Measurements from ENCODE around the gene MAPRE2. TPM values are rescaled to one million over a fixed set of nuclear protein-coding genes. Genes with fewer than 3 reads are reported as not detected.

Gene MAPRE2
- total and polyA plus RNA-seq, 5 donors, result 52.8 to 108 (median 89.8) TPM

GRCh38 chr18:35061804-35062203, 20.6 kb downstream of the MAPRE2 start:
- ATAC-seq (no peak), DNase-seq (no peak)
- no peaks in the 10 kb centered on the region for H3K27me3 ChIP-seq (ENCODE audit: control insufficient read depth, insufficient read depth)
- peaks cover 14% of the 10 kb centered on the region for H3K4me1 ChIP-seq (ENCODE audit: control insufficient read depth, insufficient read depth, low read length)
- WGBS, result 84% methylated on average over 7 of the region's 7 CpGs
- no peak overlapping the region for H3K27ac ChIP-seq (ENCODE audit: low read length)
- intact Hi-C loops (cut with DNase I), result no loop called here
- H3K9me3 ChIP-seq (ENCODE audit: control insufficient read depth, low read length), result no peaks in the 10 kb centered on the region
- H3K4me3 ChIP-seq (ENCODE audit: low read length), result no peak overlapping the region

GRCh38 chr18:35062408-35062807, 21.2 kb downstream of the MAPRE2 start:
- H3K27me3 ChIP-seq (ENCODE audit: control insufficient read depth, insufficient read depth), result no peaks in the 10 kb centered on the region
- no peaks in the 10 kb centered on the region for H3K9me3 ChIP-seq (ENCODE audit: control insufficient read depth, low read length)
- H3K4me3 ChIP-seq (ENCODE audit: low read length), result no peak overlapping the region
- no peak overlapping the region for H3K27ac ChIP-seq (ENCODE audit: low read length)
- ATAC-seq, result no peak
- 89% methylated on average over 5 of the region's 5 CpGs for WGBS
- intact Hi-C loops (cut with DNase I), result no loop called here
- peaks cover 14% of the 10 kb centered on the region for H3K4me1 ChIP-seq (ENCODE audit: control insufficient read depth, insufficient read depth, low read length)
- no peak for DNase-seq

- H3K4me3 ChIP-seq (ENCODE audit: low read length), result no peak overlapping the region
- peaks cover 15% of the 10 kb centered on the region for H3K4me1 ChIP-seq (ENCODE audit: control insufficient read depth, insufficient read depth, low read length)
- DNase-seq (no peak), ATAC-seq (no peak)
- intact Hi-C loops (cut with DNase I), result no loop called here
- no peaks in the 10 kb centered on the region for H3K27me3 ChIP-seq (ENCODE audit: control insufficient read depth, insufficient read depth)
- WGBS, result 69% methylated on average over 4 of the region's 4 CpGs
- no peaks in the 10 kb centered on the region for H3K9me3 ChIP-seq (ENCODE audit: control insufficient read depth, low read length)
- H3K27ac ChIP-seq (ENCODE audit: low read length), result no peak overlapping the region
These were observed 22.9 kb downstream of the MAPRE2 start for GRCh38 chr18:35063875-35064690.

GRCh38 chr18:35067454-35067853, 26.2 kb downstream of the MAPRE2 start:
- no peak for DNase-seq
- H3K27ac ChIP-seq (ENCODE audit: low read length), result no peak overlapping the region

GRCh38 chr18:35071819-35072247, 30.6 kb downstream of the MAPRE2 start:
- Histone ChIP-seq H3K9me3 (ENCODE audit: control insufficient read depth, low read length) (no peaks in the 10 kb centered on the region), H3K4me1 (ENCODE audit: control insufficient read depth, insufficient read depth, low read length) (peaks cover 7% of the 10 kb centered on the region), H3K27ac (ENCODE audit: low read length) (peak overlapping the region; percentile 72), H3K4me3 (ENCODE audit: low read length) (no peak overlapping the region), H3K27me3 (ENCODE audit: control insufficient read depth, insufficient read depth) (no peaks in the 10 kb centered on the region)
- ATAC-seq (peak; percentile 32 to 54), DNase-seq (no peak)
- WGBS, result 18% methylated on average over 3 of the region's 3 CpGs
- intact Hi-C loops (cut with DNase I), result no loop called here

More at GRCh38 chr18:35067454-35067853, 26.2 kb downstream of the MAPRE2 start:
- 73% methylated on average over 4 of the region's 4 CpGs for WGBS
- peaks cover 10% of the 10 kb centered on the region for H3K4me1 ChIP-seq (ENCODE audit: control insufficient read depth, insufficient read depth, low read length)
- no peaks in the 10 kb centered on the region for H3K27me3 ChIP-seq (ENCODE audit: control insufficient read depth, insufficient read depth)
- intact Hi-C loops (cut with DNase I), result no loop called here
- no peaks in the 10 kb centered on the region for H3K9me3 ChIP-seq (ENCODE audit: control insufficient read depth, low read length)
- no peak for ATAC-seq
- no peak overlapping the region for H3K4me3 ChIP-seq (ENCODE audit: low read length)

GRCh38 chr18:35072616-35073015, 31.4 kb downstream of the MAPRE2 start:
- intact Hi-C loops (cut with DNase I), result no loop called here
- H3K4me1 ChIP-seq (ENCODE audit: control insufficient read depth, insufficient read depth, low read length), result peaks cover 7% of the 10 kb centered on the region

GRCh38 chr18:35073186-35074105, 32.2 kb downstream of the MAPRE2 start:
- Histone ChIP-seq H3K9me3 (ENCODE audit: control insufficient read depth, low read length) (no peaks in the 10 kb centered on the region), H3K4me1 (ENCODE audit: control insufficient read depth, insufficient read depth, low read length) (peaks cover 7% of the 10 kb centered on the region), H3K4me3 (ENCODE audit: low read length) (no peak overlapping the region), H3K27ac (ENCODE audit: low read length) (no peak overlapping the region), H3K27me3 (ENCODE audit: control insufficient read depth, insufficient read depth) (no peaks in the 10 kb centered on the region)
- ATAC-seq (no peak), DNase-seq (no peak)
- 44% methylated on average over 3 of the region's 3 CpGs for WGBS
- intact Hi-C loops (cut with DNase I), result no loop called here

More at GRCh38 chr18:35072616-35073015, 31.4 kb downstream of the MAPRE2 start:
- DNase-seq (no peak), ATAC-seq (no peak)
- H3K4me3 ChIP-seq (ENCODE audit: low read length), result no peak overlapping the region
- H3K27me3 ChIP-seq (ENCODE audit: control insufficient read depth, insufficient read depth), result no peaks in the 10 kb centered on the region
- WGBS, result 83% methylated on average over 2 of the region's 2 CpGs
- no peaks in the 10 kb centered on the region for H3K9me3 ChIP-seq (ENCODE audit: control insufficient read depth, low read length)
- H3K27ac ChIP-seq (ENCODE audit: low read length), result no peak overlapping the region

DNA sequence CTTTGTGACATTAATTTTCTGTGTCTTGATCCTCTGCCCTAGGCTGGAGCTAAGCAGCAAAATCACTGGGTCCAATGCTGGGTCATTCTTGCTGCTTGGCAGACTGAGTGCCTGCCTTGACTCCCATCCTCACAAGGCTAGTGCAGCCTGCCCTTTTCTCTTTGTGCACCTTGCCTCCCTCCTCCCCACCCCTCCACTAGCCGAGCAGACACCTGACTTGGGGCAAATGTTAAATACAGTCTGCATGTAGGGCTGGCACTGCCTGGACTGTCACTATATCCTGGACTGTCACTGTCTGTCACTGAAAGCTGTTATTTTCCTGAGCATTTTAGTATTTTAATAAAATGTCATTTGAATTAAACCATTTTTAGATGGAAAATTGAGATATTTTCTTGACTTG, 33.4 kb downstream of the MAPRE2 start:
- Histone ChIP-seq H3K4me3 (ENCODE audit: low read length) (no peak overlapping the region), H3K4me1 (ENCODE audit: control insufficient read depth, insufficient read depth, low read length) (peaks cover 5% of the 10 kb centered on the region), H3K9me3 (ENCODE audit: control insufficient read depth, low read length) (no peaks in the 10 kb centered on the region), H3K27ac (ENCODE audit: low read length) (peak overlapping the region; percentile 84), H3K27me3 (ENCODE audit: control insufficient read depth, insufficient read depth) (no peaks in the 10 kb centered on the region)
- 65% methylated on average over 1 of the region's 1 CpG for WGBS
- ATAC-seq, result peak in 1 of 2 donors; percentile 40
- DNase-seq, result no peak
- intact Hi-C loops (cut with DNase I), result no loop called here

- DNase-seq, result no peak
- peak; percentile 61 to 73 for ATAC-seq
- Histone ChIP-seq H3K4me3 (ENCODE audit: low read length) (no peak overlapping the region), H3K27me3 (ENCODE audit: control insufficient read depth, insufficient read depth) (no peaks in the 10 kb centered on the region), H3K27ac (ENCODE audit: low read length) (peak overlapping the region; percentile 93), H3K9me3 (ENCODE audit: control insufficient read depth, low read length) (no peaks in the 10 kb centered on the region), H3K4me1 (ENCODE audit: control insufficient read depth, insufficient read depth, low read length) (peaks cover 5% of the 10 kb centered on the region)
- intact Hi-C loops (cut with DNase I), result no loop called here
- 63% methylated on average over 6 of the region's 6 CpGs for WGBS
These were observed 33.9 kb downstream of the MAPRE2 start for GRCh38 chr18:35075132-35075531.

GRCh38 chr18:35076135-35076924, 35.1 kb downstream of the MAPRE2 start:
- 70% methylated on average over 4 of the region's 4 CpGs for WGBS
- Histone ChIP-seq H3K4me3 (ENCODE audit: low read length) (no peak overlapping the region), H3K27me3 (ENCODE audit: control insufficient read depth, insufficient read depth) (no peaks in the 10 kb centered on the region), H3K9me3 (ENCODE audit: control insufficient read depth, low read length) (no peaks in the 10 kb centered on the region), H3K27ac (ENCODE audit: low read length) (peak overlapping the region; percentile 58), H3K4me1 (ENCODE audit: control insufficient read depth, insufficient read depth, low read length) (peaks cover 4% of the 10 kb centered on the region)
- intact Hi-C loops (cut with DNase I), result no loop called here
- DNase-seq (no peak), ATAC-seq (no peak)

Data from right cardiac atrium (tissue), 5 donors.